ENCODE data around the gene OSMR.

DNA sequence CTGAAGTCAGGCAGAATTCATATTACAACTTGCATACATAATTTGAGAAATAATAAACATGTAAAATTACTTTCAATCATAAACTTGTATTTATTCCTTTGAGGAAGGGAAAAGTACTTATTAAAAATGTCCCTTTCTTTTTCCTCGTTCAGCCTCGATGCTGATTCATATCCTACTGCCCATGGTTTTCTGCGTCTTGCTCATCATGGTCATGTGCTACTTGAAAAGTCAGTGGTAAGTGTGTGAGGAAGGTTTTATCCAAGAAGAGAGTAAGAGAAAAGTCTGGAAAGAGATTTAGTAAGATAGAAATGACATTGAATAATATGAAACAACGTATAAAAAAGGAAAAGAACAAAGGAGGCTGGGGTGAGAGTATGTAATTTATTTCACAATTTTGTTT lies 85.9 kb downstream of the OSMR start:
- TF ChIP-seq, protein P1, sequence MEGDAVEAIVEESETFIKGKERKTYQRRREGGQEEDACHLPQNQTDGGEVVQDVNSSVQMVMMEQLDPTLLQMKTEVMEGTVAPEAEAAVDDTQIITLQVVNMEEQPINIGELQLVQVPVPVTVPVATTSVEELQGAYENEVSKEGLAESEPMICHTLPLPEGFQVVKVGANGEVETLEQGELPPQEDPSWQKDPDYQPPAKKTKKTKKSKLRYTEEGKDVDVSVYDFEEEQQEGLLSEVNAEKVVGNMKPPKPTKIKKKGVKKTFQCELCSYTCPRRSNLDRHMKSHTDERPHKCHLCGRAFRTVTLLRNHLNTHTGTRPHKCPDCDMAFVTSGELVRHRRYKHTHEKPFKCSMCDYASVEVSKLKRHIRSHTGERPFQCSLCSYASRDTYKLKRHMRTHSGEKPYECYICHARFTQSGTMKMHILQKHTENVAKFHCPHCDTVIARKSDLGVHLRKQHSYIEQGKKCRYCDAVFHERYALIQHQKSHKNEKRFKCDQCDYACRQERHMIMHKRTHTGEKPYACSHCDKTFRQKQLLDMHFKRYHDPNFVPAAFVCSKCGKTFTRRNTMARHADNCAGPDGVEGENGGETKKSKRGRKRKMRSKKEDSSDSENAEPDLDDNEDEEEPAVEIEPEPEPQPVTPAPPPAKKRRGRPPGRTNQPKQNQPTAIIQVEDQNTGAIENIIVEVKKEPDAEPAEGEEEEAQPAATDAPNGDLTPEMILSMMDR (IDR thresholded peaks at IDR 0.05; ENCODE audit: poor library complexity, severe bottlenecking) = no peak
- TF ChIP-seq RAD21 (conservative IDR thresholded peaks at IDR 0.05) (no peak), TAF1 (IDR thresholded peaks at IDR 0.05; ENCODE audit: low read depth) (no peak), EP300 (conservative IDR thresholded peaks at IDR 0.05; ENCODE audit: poor library complexity, severe bottlenecking) (no peak)
